Nephron (organoid): ENCODE measurements around the gene RASA3.

Experiments
- H3K27ac Mint-ChIP-seq, 3 experiments: 2 replicates each; pipeline ENCODE4 v1.8.0; 2020; ENCODE audit warnings: mixed read lengths in 3 of 3, mild to moderate bottlenecking in 2 of 3, moderate library complexity in 1 of 3
- H3K27me3 Mint-ChIP-seq: 2 replicates; pipeline ENCODE4 v1.8.0; 2021; ENCODE audit warnings: low read depth, mild to moderate bottlenecking, moderate library complexity, mixed read lengths
- H3K36me3 Mint-ChIP-seq: 2 replicates; pipeline ENCODE4 v1.8.0; 2020; ENCODE audit warnings: low read depth, mixed read lengths
- H3K4me1 Mint-ChIP-seq: 2 replicates; pipeline ENCODE4 v1.8.0; 2020; ENCODE audit warnings: mixed read lengths
- H3K4me3 Mint-ChIP-seq, 3 experiments: 2 replicates each; pipeline ENCODE4 v1.8.0; 2020; ENCODE audit warnings: mild to moderate bottlenecking in 3 of 3, mixed read lengths in 3 of 3, moderate library complexity in 2 of 3
- H3K9me3 Mint-ChIP-seq: 2 replicates; pipeline ENCODE4 v1.8.0; 2020; ENCODE audit warnings: mixed read lengths
- CTCF ChIP-seq, 3 experiments: fragments of 200-600 bp; sonication (generic); IDR thresholded peaks; one replicate each; pipeline ENCODE4 v1.5.0; 2021; ENCODE audit warnings: antibody characterized with exemption in 3 of 3; ENCODE audit not compliant: unreplicated experiment in 3 of 3

RASA3 gene

DNA sequence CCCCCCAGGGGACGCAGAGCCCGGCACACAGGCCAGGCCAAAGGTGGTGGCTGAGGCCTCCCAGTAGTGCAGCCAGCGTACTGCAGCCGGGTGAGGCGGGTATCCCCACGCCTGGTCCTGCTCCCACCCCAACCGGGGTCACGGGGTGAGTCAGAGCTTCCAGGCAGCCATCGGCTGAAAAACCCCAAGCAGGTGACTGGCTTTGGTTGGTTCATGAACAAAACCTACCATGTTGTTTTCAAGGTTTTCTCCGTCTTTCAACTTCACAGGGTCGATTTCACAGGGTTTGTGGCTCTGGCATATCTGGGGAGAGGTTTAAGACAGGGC lies 116.5 kb downstream of the RASA3 start:
- Mint-ChIP-seq H3K36me3 (peaks cover 8% of the 10 kb centered on the region), H3K4me1 (no peaks in the 10 kb centered on the region), H3K27ac (no peak overlapping the region), H3K9me3 (no peaks in the 10 kb centered on the region), H3K4me3 (no peak overlapping the region), H3K27me3 (no peaks in the 10 kb centered on the region)
- TF ChIP-seq CTCF (IDR thresholded peaks at IDR 0.05; ENCODE audit: unreplicated experiment in 3 of 3) = no peak

- Mint-ChIP-seq H3K4me3 (no peak overlapping the region), H3K27me3 (no peaks in the 10 kb centered on the region), H3K4me1 (no peaks in the 10 kb centered on the region), H3K36me3 (peaks cover 10% of the 10 kb centered on the region), H3K9me3 (no peaks in the 10 kb centered on the region), H3K27ac (peak overlapping the region in 2 of 3 experiments; percentile 23 to 79)
- no peak for TF ChIP-seq CTCF (IDR thresholded peaks at IDR 0.05; ENCODE audit: unreplicated experiment in 3 of 3)
These were observed 117.1 kb downstream of the RASA3 start for GRCh38 chr13:114015111-114015968.

GRCh38 chr13:114013952-114014629 lies 118.3 kb downstream of the RASA3 start:
- H3K36me3 Mint-ChIP-seq = peaks cover 14% of the 10 kb centered on the region
- no peak overlapping the region for H3K27ac Mint-ChIP-seq
- TF ChIP-seq CTCF (IDR thresholded peaks at IDR 0.05; ENCODE audit: unreplicated experiment in 3 of 3) = no peak
- H3K9me3 Mint-ChIP-seq = no peaks in the 10 kb centered on the region
- no peaks in the 10 kb centered on the region for H3K27me3 Mint-ChIP-seq
- no peaks in the 10 kb centered on the region for H3K4me1 Mint-ChIP-seq
- H3K4me3 Mint-ChIP-seq = no peak overlapping the region

DNA sequence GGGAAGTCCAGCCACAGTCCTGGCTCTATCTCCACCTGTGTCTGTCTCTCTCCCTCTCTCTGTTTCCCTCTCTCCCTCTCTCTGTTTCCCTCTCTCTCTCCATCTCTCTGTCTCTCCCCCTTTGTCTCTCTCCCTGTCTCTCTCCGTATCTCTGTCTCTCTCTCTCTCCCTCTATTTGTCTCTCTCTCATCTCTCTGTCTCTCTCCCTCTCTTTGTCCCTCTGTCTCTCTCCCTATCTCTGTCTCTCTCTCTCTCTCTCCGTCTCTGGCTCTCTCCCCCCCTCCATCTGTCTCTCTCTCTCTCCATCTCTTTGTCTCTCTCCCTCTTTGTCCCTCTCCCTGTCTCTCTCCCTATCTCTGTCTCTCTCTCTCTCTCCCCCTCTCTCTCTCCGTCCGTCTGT lies 119.1 kb downstream of the RASA3 start:
- Mint-ChIP-seq H3K27ac (no peak overlapping the region), H3K4me3 (no peak overlapping the region), H3K27me3 (no peaks in the 10 kb centered on the region), H3K36me3 (peaks cover 17% of the 10 kb centered on the region), H3K9me3 (no peaks in the 10 kb centered on the region), H3K4me1 (no peaks in the 10 kb centered on the region)
- TF ChIP-seq CTCF (IDR thresholded peaks at IDR 0.05; ENCODE audit: unreplicated experiment in 3 of 3) = no peak

DNA sequence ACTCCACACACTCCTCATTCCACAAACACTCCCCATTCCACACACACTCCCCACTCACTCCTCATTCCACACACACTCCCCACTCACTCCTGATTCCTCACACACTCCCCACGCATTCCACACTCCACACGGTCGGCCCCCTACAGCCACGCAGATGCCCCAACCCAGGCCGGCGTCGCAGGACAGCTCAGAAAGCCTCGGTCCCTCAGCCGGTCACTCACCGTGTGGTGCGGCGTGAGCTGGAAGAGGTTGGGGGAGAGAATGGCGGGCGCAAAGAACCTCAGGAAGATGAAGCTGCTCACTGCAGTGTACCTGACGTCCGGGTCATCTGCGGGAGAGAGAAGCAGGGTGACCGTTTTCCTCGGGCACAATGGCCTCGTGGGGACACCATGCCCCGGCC lies 119.5 kb downstream of the RASA3 start:
- TF ChIP-seq CTCF (IDR thresholded peaks at IDR 0.05; ENCODE audit: unreplicated experiment in 3 of 3) = no peak
- Mint-ChIP-seq H3K4me1 (no peaks in the 10 kb centered on the region), H3K9me3 (no peaks in the 10 kb centered on the region), H3K27me3 (no peaks in the 10 kb centered on the region), H3K4me3 (no peak overlapping the region), H3K36me3 (peaks cover 17% of the 10 kb centered on the region), H3K27ac (no peak overlapping the region)
